HCT116 (cell line): ENCODE results near the gene OLAH. TPM values are rescaled to one million over a fixed set of nuclear protein-coding genes. Genes with fewer than 3 reads are reported as not detected.

ENCODE experiments used
- ATAC-seq: fragments of 200-7000 bp; cut with Tn5 transposase; 2 replicates; pipeline ENCODE4 v1.9.1; 2020; ENCODE audit warnings: mild to moderate bottlenecking, moderate library complexity
- BruUV-seq: library from RNA; stranded (reverse); fragments of 400-500 nt; replicated peaks from 2 replicates; lab custom pipeline; 2021; lab: Mats Ljungman, UMichigan
- CTCF ChIA-PET: fragments of 300-600 bp; sonication (Branson Sonifier 250); formaldehyde crosslinking; loops from one replicate; lab custom pipeline; 2021; ENCODE audit warnings: antibody characterized with exemption; lab: Charles Lee
- POLR2A ChIA-PET: fragments of 300-600, 350-600 bp; sonication (Branson Sonifier 250); formaldehyde crosslinking; loops from one replicate; lab custom pipeline; 2021; ENCODE audit warnings: antibody characterized with exemption; lab: Charles Lee
- RAD21 ChIA-PET, 2 experiments: fragments of 300-600 bp; sonication (Branson Sonifier 250); formaldehyde crosslinking; loops; one replicate each; lab custom pipeline; 2023; ENCODE audit warnings: low total read pairs in 2 of 2; ENCODE audit not compliant: uncharacterized antibody in 2 of 2, unreplicated experiment in 2 of 2, low non-redundant PET in 1 of 2; lab: Charles Lee
- DNase-seq: peaks from one replicate; pipeline ENCODE4 v3.0.0-alpha.2; 2010; ENCODE audit warnings: low read depth, low spot score
- H2AFZ ChIP-seq: fragments of 200-600 bp; shearing (Covaris generic), sonication (generic); 2 replicates; pipeline ENCODE4 v1.6.1; 2017; ENCODE audit warnings: low read depth, mixed run types, mixed read lengths, antibody characterized with exemption, low read length; ENCODE audit not compliant: poor library complexity, severe bottlenecking
- H3K27ac ChIP-seq: 2 replicates; pipeline ENCODE4 v1.5.1; 2012; ENCODE audit warnings: low read depth, low read length
- H3K27me3 ChIP-seq: fragments of 200-600 bp; sonication (generic); 2 replicates; pipeline ENCODE4 v1.6.1; 2016; ENCODE audit warnings: mixed run types, low read length, mixed read lengths; ENCODE audit not compliant: insufficient read depth
- H3K36me3 ChIP-seq, 2 experiments: fragments of 200-500 bp in 1 of 2; fragments of 200-600 bp in 1 of 2; sonication (Bioruptor generic) in 1 of 2; sonication (generic) in 1 of 2; 2 replicates each; pipeline versions ENCODE4 v1.5.1 to v1.6.1; 2014 to 2016; ENCODE audit warnings: low read length in 2 of 2, inconsistent platforms in 1 of 2, mixed read lengths in 1 of 2, mixed run types in 1 of 2; ENCODE audit not compliant: insufficient read depth in 2 of 2, control insufficient read depth in 1 of 2
- H3K4me1 ChIP-seq, 2 experiments: fragments of 200-600 bp in 1 of 2; sonication (generic) in 1 of 2; 2 replicates each; pipeline versions ENCODE4 v1.5.1 to v1.6.1; 2012 to 2017; ENCODE audit warnings: low read length in 2 of 2, inconsistent platforms in 1 of 2, mild to moderate bottlenecking in 1 of 2, mixed read lengths in 1 of 2, mixed run types in 1 of 2, moderate library complexity in 1 of 2; ENCODE audit not compliant: insufficient read depth in 2 of 2, control insufficient read depth in 1 of 2
- H3K4me2 ChIP-seq: fragments of 200-600 bp; sonication (generic); 2 replicates; pipeline ENCODE4 v1.6.1; 2017; ENCODE audit warnings: mixed run types, low read length, mixed read lengths
- H3K4me3 ChIP-seq, 2 experiments: fragments of 200-600 bp in 1 of 2; sonication (generic) in 1 of 2; replicated peaks in 1 of 2; 2 replicates each; pipeline ENCODE4 v1.5.1; 2011 to 2016; ENCODE audit warnings: low read length in 2 of 2, control low read depth in 1 of 2, low read depth in 1 of 2, mild to moderate bottlenecking in 1 of 2, mixed read lengths in 1 of 2, mixed run types in 1 of 2
- H3K79me2 ChIP-seq: fragments of 200-600 bp; sonication (generic); 2 replicates; pipeline ENCODE4 v1.6.1; 2017; ENCODE audit warnings: mild to moderate bottlenecking, mixed run types, low read length, moderate library complexity, mixed read lengths; ENCODE audit not compliant: insufficient read depth
- H3K9ac ChIP-seq: fragments of 200-600 bp; sonication (generic); 2 replicates; pipeline ENCODE4 v1.6.1; 2016; ENCODE audit warnings: low read length, mixed read lengths
- H3K9me2 ChIP-seq: fragments of 200-600 bp; sonication (generic), shearing (Covaris generic); 2 replicates; pipeline ENCODE4 v1.6.1; 2017; ENCODE audit warnings: mixed run types, mild to moderate bottlenecking, moderate library complexity; ENCODE audit not compliant: insufficient read depth
- H3K9me3 ChIP-seq, 2 experiments: fragments of 200-500 bp in 1 of 2; fragments of 200-600 bp in 1 of 2; sonication (Bioruptor generic) in 1 of 2; sonication (generic) in 1 of 2; 2 replicates each; pipeline ENCODE4 v1.6.1; 2014 to 2017; ENCODE audit warnings: low read length in 2 of 2, mixed read lengths in 2 of 2, inconsistent platforms in 1 of 2, low read depth in 1 of 2, mild to moderate bottlenecking in 1 of 2, mixed run types in 1 of 2, moderate library complexity in 1 of 2; ENCODE audit not compliant: control insufficient read depth in 1 of 2, insufficient read depth in 1 of 2
- H4K20me1 ChIP-seq: fragments of 200-600 bp; sonication (generic), shearing (Covaris generic); 2 replicates; pipeline ENCODE4 v1.6.1; 2017; ENCODE audit warnings: mixed run types, mild to moderate bottlenecking, moderate library complexity; ENCODE audit not compliant: insufficient read depth
- CBX3 ChIP-seq: IDR thresholded peaks from 2 replicates; pipeline ENCODE4 v1.6.1; 2012; ENCODE audit warnings: low read depth
- CEBPB ChIP-seq: IDR thresholded peaks from 2 replicates; pipeline ENCODE4 v1.6.1; 2012; ENCODE audit warnings: low read depth
- CTCF ChIP-seq, 3 experiments: fragments of 200-600 bp in 1 of 3; sonication (generic) in 1 of 3; IDR thresholded peaks in 2 of 3; conservative IDR thresholded peaks in 1 of 3; 2 replicates each; pipeline ENCODE4 v1.5.1; 2012 to 2017; ENCODE audit warnings: low read depth in 2 of 3, low read length in 2 of 3, antibody characterized with exemption in 1 of 3, borderline replicate concordance in 1 of 3, control low read depth in 1 of 3, mild to moderate bottlenecking in 1 of 3, mixed read lengths in 1 of 3, mixed run types in 1 of 3, moderate library complexity in 1 of 3; ENCODE audit not compliant: insufficient read depth in 1 of 3
- EGR1 ChIP-seq: IDR thresholded peaks from 2 replicates; pipeline ENCODE4 v1.6.1; 2012; ENCODE audit warnings: low read depth
- EZH2 ChIP-seq: fragments of 200-600 bp; sonication (generic); IDR thresholded peaks from 2 replicates; pipeline ENCODE4 v1.6.1; 2017; ENCODE audit warnings: antibody characterized with exemption, mixed run types
- FOSL1 ChIP-seq: IDR thresholded peaks from 2 replicates; pipeline ENCODE4 v1.6.1; 2012; ENCODE audit warnings: low read depth
- JUND ChIP-seq: IDR thresholded peaks from 2 replicates; pipeline ENCODE4 v1.6.1; 2012
- MAX ChIP-seq: IDR thresholded peaks from 2 replicates; pipeline ENCODE4 v1.6.1; 2012
- REST ChIP-seq: IDR thresholded peaks from 2 replicates; pipeline ENCODE4 v1.6.1; 2012; ENCODE audit warnings: low read depth
- SIN3A ChIP-seq: IDR thresholded peaks from 2 replicates; pipeline ENCODE4 v1.6.1; 2012; ENCODE audit warnings: low read depth
- SP1 ChIP-seq: IDR thresholded peaks from 2 replicates; pipeline ENCODE4 v1.6.1; 2012; ENCODE audit warnings: low read depth
- YY1 ChIP-seq: IDR thresholded peaks from 2 replicates; pipeline ENCODE4 v1.6.1; 2011; ENCODE audit warnings: low read length, low read depth, moderate library complexity, mild to moderate bottlenecking; ENCODE audit not compliant: insufficient replicate concordance; ENCODE audit errors: extremely low read depth
- ZFX ChIP-seq: fragments of 450-650 bp; IDR thresholded peaks from 2 replicates; pipeline ENCODE4 v1.6.1; 2017
- intact Hi-C: fragments of 100-400 bp; cut with micrococcal nuclease; formaldehyde crosslinking; loops from 2 replicates; pipeline ENCODE4 v1.10.0; 2022
- total RNA-seq: library from RNA; stranded (reverse); gene quantifications from one replicate; pipeline ENCODE4 v1.2.1, GENCODE V29; 2021; ENCODE audit not compliant: unreplicated experiment
- TF ChIP-seq, protein P1 (sequence below): IDR thresholded peaks from 2 replicates; pipeline ENCODE4 v1.6.1; 2012

OLAH gene
- total RNA-seq, 1 experiment from 2014 or later, result not detected

GRCh38 chr10:15103513-15103912, 59.8 kb downstream of the OLAH start:
- CTCF ChIA-PET, result no interaction called here
- Histone ChIP-seq H3K9me2 (no peaks in the 10 kb centered on the region), H3K27ac (no peak overlapping the region), H2AFZ (no peak overlapping the region), H3K4me1 (peaks cover 5 to 12% of the 10 kb centered on the region in 2 experiments), H3K27me3 (no peaks in the 10 kb centered on the region), H3K9me3 (no peaks in the 10 kb centered on the region), H3K36me3 (peaks cover 23 to 30% of the 10 kb centered on the region in 2 experiments; a peak in 3 of 4 replicates), H3K9ac (no peak overlapping the region), H3K4me2 (no peak overlapping the region), H3K4me3 (no peak overlapping the region), H3K79me2 (peaks cover 54% of the 10 kb centered on the region), H4K20me1 (no peaks in the 10 kb centered on the region)
- DNase-seq (no peak), ATAC-seq (no peak)
- intact Hi-C loops, result no loop called here
- POLR2A ChIA-PET, result no interaction called here
- TF ChIP-seq SIN3A (no peak), FOSL1 (no peak), EGR1 (no peak), REST (no peak), EZH2 (no peak), JUND (no peak), ZFX (no peak), MAX (no peak), SP1 (no peak), YY1 (no peak), CEBPB (no peak), CTCF (IDR thresholded peaks at IDR 0.05 in 2 of 3, conservative IDR thresholded peaks at IDR 0.05 in 1 of 3; ENCODE audit: borderline replicate concordance in 1 of 3, insufficient read depth in 1 of 3, low read depth in 2 of 3, low read length in 2 of 3) (no peak), CBX3 (no peak)
- TF ChIP-seq, protein P1, sequence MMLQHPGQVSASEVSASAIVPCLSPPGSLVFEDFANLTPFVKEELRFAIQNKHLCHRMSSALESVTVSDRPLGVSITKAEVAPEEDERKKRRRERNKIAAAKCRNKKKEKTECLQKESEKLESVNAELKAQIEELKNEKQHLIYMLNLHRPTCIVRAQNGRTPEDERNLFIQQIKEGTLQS, result no peak
- BruUV-seq, result no TSS peak
- RAD21 ChIA-PET, result no interaction called here
